GM21381 (cell line): ENCODE measurements around the gene RBM45.

Experiments
- ATAC-seq: cut with Tn5 transposase; IDR thresholded peaks from one replicate; pipeline ENCODE4 v1.9.1; 2021; ENCODE audit warnings: mild to moderate bottlenecking, moderate library complexity; ENCODE audit not compliant: unreplicated experiment

Gene RBM45

GRCh38 chr2:178157574-178157973, 45.3 kb downstream of the RBM45 start:
- ATAC-seq = no peak

DNA sequence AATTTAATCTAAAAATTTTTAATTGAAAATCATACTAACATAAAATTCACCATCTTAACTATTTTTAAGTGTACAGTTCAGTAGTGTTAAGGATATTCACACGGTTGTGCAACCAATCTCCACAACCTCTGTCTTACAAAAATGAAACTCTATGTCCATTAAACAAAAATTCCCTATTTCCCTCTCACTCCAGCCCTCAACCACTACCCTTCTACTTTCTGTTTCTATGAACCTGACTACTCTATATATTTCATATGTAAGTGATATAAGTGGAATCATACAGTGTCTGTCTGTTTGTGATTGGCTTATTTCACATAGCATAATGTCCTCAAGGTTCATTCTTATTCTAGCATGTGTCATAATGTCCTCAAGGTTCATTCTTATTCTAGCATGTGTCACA, 47.7 kb downstream of the RBM45 start:
- no peak for ATAC-seq

DNA sequence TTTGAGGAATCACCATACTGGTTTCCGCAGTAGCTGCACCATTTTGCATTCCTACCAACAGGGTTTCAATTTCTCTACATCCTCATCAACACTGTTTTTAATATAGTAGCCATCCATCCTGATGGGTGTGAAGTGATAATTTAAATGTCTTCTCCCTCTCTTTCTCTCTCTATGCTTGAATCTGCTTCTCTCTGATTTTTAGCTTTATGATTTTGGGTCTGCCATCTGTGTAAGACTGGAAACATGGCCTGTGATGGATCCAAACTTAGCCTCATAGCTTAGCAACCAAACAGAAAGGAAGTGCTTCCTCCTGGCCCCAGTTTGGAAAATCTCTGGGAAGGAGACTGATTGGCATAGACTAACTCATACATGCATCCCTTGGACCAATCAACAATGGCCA, 48.4 kb downstream of the RBM45 start:
- no peak for ATAC-seq

DNA sequence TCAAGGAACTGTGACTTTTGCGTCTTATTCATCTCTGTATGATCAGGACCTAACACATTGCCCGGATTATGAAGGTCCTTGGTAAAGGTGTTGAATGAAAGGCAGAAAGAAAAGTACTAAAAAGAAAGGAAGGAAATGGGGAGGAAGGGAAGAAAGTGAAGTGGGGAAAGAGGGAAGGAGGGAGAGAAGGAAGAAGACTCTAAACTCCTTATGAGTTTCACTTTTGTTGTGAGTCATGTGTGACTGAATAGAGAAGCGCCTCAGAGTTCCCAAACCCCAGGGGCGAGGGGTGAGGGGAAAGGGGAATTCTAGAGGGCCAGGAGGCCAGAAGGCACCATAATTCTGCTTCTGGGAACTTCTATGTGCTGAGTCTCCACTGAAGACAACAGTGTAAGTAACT, 51.2 kb downstream of the RBM45 start:
- no peak for ATAC-seq

GRCh38 chr2:178163911-178164310, 51.7 kb downstream of the RBM45 start:
- ATAC-seq = no peak

GRCh38 chr2:178173657-178174056, 61.4 kb downstream of the RBM45 start:
- no peak for ATAC-seq

GRCh38 chr2:178177066-178177679, 64.9 kb downstream of the RBM45 start:
- no peak for ATAC-seq
